ENCODE data around the gene COL9A3.

Gene COL9A3

GRCh38 chr20:62880147-62880934 lies 63.5 kb downstream of the COL9A3 start:
- no peak for DNase-seq (ENCODE audit: low spot score)

DNA sequence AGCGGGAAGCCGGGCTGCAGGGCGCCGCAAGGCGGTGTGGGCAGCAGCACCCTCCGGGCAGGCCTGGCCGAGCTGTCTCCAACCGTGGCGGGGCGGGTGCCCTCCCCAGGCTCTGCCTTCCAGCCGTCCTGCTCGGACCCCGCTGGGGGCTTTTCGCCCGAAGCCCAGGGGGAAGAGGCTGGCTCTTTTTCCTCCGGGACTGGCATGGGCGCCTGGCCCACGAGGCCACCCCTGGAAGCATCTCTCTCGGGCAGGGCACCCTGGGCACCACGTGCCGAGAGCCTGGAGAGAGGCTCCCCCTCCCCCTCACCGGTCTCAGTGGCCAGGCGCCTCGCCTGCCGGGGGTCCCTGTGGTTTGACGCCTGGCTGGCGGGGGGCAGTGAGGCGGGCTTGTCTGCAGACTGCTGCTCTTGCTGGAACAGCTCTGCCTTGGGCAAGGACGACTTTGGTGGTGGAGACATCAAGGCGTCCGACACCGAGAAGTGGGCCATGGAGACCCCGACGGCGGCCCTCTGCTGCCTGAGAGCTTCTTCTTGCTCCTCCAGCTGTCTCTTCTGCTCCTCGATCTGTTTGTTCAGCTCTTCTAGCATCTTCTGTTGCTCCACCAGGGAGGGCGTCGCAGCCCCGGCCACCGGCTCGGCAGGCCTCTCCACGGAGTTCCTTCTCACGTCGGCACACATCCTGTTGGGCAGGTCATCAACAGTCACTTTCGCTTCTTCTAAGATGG lies 64.2 kb downstream of the COL9A3 start:
- DNase-seq (ENCODE audit: low spot score): no peak

DNA sequence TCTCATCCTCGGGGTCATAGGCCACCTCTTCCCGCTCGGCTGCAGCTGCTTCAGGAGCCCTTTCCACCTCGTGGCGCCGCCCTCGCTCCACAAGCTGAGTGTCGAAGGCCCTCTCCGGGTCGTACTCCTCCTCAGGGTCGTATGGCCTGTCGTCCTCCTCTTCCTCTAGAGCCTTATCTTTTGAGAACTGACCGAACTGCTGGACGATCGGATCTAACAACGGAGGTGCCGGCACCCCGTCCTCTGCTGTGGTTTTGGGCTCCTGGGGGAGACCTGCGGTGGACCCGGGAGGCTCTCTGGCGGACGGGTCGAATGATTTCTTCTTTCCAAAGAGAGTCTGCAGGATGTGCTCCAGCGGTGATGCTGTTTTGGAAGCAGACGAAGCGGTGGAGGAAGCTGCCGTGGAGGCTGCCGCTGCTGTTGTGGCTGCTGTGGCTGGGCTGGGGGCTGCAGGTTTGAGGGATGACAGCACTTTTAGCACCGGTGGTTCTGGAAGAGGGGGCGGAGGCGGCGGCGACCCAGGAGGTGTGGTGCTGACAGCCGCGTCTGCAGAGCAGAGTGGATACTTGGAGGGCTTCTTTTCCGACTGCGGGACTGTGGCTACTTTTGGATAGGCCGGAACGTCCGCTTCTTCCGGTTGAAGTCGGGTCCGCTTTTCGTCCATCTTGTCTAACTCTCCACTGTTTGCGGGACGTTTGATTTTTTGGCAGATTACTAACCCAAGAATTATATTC lies 65.0 kb downstream of the COL9A3 start:
- no peak for DNase-seq (ENCODE audit: low spot score)

GRCh38 chr20:62882426-62882825 lies 65.6 kb downstream of the COL9A3 start:
- no peak for DNase-seq (ENCODE audit: low spot score)

GRCh38 chr20:62884556-62884955 lies 67.7 kb downstream of the COL9A3 start:
- no peak for DNase-seq (ENCODE audit: low spot score)

DNA sequence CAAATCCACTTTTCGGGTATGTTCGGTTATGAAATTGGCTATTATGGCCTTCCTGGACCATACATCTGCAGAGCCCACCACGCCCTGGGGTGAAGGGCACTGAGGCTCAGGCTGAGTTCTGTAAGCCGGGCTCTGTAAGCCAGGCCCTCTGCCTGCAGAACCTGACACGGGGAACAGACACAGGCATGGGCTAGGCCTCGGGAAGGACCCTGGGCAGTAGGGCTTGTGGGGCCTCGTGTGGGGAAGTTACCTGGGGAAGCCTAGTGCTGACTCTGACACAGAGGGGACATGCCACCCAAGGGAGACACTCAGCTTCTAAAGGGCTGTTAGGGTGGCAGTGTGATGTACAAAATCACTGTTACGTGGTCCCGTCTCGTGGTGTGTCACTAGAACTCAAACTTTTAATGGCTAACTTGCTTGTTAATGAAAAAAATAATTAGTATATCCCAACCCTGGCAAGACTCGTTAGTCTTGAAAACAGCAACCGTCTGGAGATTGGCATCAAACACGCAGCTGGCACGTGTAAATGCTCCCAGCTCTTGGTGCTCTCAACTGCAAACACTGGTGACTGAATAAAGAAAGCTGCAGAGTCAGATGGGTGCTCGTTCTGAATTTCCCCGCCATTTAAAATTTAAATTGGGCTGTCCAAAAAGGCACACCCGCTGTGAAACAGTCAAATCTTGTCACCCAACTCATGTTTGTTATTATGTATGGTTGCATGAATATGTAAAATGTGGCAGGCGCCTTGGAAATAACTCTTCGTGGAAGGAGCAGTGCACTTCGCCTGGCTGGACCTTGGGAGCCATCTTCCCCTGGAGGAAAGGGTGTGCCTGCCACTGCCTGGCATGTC lies 68.4 kb downstream of the COL9A3 start:
- DNase-seq (ENCODE audit: low spot score): no peak

DNA sequence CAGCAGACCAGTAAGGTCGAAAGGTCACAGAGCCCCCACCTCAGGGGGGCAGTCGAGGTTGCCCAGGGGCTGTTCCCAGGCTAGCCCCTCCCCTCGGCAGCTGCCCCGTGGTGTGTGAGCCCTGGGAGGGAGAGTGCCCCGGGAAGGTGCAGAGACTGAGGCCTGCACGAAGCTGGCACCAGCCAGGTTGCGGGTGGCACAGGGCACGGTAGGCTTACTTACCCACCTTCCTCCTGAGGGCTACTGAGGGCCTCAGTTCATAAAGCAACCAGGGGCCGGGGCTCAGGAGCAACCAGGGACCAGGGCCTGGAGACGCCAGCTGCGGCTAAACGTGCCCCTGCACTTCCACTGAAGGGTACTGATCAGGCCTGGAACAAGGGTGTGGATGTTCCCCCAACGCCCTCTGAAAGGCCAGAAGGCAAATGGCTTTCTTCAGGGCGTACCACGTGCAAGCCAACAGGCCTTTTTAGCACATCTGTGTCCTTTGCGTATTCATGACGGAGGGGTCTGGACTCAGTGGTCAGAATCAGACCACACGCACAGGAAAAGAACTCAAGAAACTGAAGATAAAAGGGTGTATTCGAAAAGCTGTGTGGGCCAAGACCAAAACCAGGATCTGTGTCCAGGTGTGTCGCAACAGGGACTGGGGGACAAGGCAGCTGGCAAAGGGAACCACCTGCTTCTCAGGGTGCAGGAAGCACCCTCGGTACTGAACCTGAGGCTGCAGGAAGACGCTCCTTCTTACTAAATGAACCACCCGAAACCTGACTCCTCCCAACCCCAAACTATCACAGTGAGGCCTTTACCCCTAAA lies 69.3 kb downstream of the COL9A3 start:
- no peak for DNase-seq (ENCODE audit: low spot score)

DNA sequence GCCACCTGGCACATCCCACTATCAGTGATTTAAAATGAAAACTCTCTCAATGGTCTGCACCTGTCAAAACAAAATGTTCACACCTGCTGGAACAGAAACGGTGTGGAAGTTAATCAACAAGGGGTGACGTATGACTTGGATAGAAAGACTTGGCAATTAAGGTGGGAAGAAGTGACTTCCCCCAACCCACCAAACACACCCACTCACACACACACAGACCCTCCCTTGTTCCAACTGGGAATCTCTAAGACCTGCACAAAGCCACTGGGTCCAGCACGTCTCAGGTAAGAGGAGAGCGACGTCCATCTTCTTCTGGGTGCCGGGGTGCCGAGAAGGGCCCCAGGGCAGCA lies 69.8 kb downstream of the COL9A3 start:
- no peak for DNase-seq (ENCODE audit: low spot score)

DNA sequence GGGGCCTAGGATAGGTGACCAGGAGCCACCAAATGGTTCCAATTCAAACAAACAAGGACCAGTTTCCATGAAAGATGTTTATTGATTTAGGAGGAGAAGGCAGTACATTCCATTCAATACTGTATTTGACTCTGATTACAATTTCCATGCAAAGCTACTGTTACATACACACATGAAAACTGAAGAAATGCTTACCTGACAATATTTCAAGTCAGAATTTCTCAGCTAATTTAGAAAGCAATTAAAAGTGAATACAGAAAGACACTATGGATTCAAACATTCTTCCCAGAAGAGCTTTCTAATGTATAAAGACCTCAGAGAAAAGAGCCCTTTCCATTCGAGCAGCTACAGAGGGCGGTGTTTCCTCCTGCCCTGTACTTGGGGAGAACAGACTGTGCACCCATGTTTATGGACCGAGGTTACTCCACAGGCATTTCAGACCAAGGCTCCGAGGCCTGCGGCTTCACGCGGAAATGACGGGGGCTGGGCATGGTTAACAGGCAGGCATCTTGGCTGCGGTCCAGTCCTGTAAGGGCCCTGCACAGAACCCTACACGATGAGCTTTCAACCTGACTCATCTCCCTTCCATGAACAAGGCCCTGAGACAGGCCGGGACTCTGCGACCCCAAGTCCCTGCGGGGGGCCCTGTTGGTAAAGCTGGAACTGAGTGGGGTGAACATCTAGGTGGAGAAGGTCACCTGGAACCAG lies 70.5 kb downstream of the COL9A3 start:
- peak; percentile 80 for DNase-seq (ENCODE audit: low spot score)

DNA sequence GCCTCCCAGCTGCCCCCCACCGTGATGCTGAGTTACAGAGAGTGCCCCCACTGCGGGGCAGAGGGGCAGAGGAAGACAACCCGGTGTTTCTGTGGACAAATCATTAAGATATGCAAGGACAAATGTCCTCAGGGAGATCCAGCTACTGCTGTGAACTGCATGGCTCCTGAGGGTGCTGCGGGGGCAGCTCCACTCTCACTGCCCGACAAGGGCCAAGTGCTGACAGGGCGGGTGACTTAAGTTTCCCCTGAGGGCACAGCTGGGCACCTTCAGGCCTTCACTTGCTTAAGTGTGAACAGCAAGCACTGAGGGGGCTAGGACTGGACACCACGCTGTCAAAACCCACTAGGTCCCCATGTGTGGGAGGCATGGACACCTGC lies 71.0 kb downstream of the COL9A3 start:
- DNase-seq (ENCODE audit: low spot score): no peak

DNA sequence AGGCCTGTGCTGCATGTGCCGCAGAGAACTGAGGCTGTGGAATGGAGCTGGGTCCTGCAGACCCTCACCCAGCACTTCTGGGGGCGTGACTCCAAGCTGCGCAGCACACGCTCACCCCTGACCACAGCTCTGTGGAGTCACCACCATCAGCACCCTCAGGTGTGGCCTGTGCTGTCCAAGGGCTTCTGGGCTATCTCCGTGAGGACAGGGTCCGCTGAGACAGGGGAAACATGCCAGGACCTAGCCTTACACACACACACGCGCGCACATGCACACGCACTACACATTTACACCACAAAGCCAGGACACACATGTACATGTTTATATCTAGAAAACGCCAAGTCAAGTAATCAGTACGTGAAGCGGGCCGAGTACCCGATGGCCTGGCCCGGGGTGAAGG lies 71.6 kb downstream of the COL9A3 start:
- DNase-seq (ENCODE audit: low spot score): no peak

DNA sequence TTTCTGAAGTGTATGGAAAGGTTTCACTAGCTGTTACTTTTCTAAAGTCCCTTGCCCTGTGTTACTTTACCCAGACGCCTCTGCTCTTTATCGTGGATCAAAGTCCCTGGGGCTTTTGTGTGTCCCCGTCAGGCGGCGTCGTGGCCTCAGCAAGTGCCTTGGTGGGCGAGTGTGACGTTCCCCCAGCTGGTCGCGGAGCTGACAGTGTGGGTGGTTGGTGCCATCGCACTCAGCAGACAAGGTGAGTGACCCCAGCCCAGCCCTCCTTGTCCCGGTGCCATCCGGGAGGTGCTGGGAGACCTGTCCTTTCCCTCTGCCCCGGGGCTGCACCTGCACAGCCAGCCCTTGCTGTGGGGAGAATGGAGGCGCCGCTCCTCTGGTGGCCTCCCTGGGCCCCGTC lies 72.1 kb downstream of the COL9A3 start:
- DNase-seq (ENCODE audit: low spot score): no peak

DNA sequence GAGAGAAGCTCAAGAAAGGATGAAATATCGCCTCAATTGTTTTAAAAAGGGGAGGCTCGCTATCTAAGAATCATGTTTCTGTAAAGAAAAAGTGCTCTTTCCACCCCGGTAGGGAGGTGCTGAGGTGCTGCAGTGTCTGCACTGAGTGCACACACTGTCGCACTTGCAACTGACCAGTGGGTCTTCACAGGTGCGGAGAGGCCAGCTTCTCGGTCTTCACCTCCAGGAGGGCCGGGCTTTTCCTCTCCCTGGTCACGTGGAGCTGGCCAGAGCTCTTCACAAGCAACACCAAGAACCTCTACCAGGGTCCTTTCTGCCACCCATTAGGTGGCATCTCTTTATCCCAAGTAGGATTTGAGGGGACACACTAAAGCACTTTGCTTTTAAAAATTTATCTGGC lies 72.6 kb downstream of the COL9A3 start:
- DNase-seq (ENCODE audit: low spot score): no peak

DNA sequence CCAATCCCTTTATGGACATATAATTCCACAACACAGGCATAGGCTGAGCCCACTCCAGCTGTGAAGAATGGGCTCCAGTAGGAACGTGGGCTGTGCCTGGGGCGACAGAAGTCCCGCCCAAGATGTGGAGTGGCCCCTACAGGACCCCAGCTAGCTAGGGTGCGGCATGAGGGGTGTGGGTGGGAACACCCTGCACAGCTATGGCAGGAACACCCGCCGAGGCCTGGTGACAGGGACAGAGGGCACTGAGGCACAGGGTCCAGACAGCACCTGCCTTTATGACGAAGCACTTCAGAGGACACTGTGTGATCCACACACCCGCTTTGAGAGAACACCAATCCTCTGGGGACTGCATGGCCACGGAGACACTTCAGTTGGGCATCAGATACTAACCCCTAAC lies 73.0 kb downstream of the COL9A3 start:
- DNase-seq (ENCODE audit: low spot score): no peak

GRCh38 chr20:62890444-62890843 lies 73.6 kb downstream of the COL9A3 start:
- no peak for DNase-seq (ENCODE audit: low spot score)

Measured in AG08396 (cell line).